ENCODE data around the gene DEAF1. TPM values are rescaled to one million over a fixed set of nuclear protein-coding genes. Genes with fewer than 3 reads are reported as not detected.

The DEAF1 gene
- total RNA-seq, 6 experiments from 2014 or later, result 11.3 to 17.9 (median 14.0) TPM

DNA sequence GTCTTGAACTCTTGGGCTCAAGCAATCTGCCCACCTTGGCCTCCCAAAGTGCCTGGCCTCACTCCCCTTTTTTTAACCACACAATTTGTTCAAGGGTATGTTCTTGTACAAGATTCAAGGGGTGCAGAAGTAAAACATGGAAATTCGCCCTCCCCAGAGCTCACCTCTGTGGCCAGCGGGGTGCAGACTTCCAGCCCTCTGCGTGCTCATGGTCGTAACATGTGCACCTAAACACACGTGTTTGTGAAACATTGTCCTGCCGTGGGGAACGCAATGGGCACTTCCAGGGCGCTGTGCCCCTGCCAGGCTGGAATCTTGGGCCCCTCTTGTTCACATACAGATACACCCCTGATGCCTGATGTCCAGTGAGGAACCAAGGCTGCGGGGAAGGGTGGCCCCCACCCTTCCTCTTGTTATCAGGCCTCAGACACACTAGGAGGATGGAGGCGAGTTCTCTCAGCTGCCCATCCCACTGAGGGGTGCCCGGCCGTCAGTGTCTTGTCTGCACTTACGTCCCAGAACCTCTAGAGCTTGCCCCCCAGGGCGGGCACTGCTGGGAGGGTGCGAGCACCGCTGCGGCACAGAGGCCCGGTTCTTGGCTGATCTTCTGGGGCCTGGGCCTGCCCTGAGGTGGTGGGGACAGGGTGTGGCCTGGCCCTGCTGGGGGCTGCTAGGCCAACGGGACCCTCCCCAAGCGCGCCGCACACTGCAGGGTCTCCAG lies 6.9 kb upstream of the DEAF1 start:
- H3K4me3 ChIP-seq, result no peak overlapping the region
- ATAC-seq (no peak), DNase-seq (no peak)
- intact Hi-C loops (cut with DNase I), result no loop called here
- TF ChIP-seq, protein P1, sequence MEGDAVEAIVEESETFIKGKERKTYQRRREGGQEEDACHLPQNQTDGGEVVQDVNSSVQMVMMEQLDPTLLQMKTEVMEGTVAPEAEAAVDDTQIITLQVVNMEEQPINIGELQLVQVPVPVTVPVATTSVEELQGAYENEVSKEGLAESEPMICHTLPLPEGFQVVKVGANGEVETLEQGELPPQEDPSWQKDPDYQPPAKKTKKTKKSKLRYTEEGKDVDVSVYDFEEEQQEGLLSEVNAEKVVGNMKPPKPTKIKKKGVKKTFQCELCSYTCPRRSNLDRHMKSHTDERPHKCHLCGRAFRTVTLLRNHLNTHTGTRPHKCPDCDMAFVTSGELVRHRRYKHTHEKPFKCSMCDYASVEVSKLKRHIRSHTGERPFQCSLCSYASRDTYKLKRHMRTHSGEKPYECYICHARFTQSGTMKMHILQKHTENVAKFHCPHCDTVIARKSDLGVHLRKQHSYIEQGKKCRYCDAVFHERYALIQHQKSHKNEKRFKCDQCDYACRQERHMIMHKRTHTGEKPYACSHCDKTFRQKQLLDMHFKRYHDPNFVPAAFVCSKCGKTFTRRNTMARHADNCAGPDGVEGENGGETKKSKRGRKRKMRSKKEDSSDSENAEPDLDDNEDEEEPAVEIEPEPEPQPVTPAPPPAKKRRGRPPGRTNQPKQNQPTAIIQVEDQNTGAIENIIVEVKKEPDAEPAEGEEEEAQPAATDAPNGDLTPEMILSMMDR (IDR thresholded peaks at IDR 0.05), result no peak
- no peak for TF ChIP-seq POLR2A (IDR thresholded peaks at IDR 0.05)
- WGBS (ENCODE audit: insufficient coverage, low coverage, low lambda C conversion rate, missing lambda C conversion rate), result 91% methylated on average over 12 of the region's 22 CpGs
- H3K27me3 ChIP-seq, result no peaks in the 10 kb centered on the region
- peaks cover 0 to 43% (median 18%) of the 10 kb centered on the region in 4 donors for H3K4me1 ChIP-seq
- H3K9me3 ChIP-seq, result no peaks in the 10 kb centered on the region
- no peaks in the 10 kb centered on the region for H3K36me3 ChIP-seq
- no peak overlapping the region for H3K27ac ChIP-seq

DNA sequence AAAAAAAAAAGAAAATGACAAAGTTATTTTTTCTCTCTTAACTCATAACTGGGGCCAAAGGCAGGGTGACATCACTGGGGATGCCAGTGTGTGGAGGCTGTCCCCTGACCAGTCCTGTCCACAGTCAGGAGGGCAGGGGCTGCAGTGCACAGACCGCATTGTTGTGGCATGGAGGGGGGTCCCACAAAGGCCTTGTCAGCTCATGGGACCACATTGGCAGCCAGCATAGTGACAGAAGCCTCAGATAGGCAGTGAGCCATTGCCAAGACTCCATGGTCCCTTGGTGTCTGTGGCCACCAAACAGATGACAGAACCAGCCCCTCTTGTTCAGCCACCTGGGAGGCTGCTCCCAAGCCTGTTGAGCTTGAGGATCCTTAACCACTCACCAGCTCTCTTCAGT lies 4.7 kb upstream of the DEAF1 start:
- no peak for TF ChIP-seq POLR2A (IDR thresholded peaks at IDR 0.05)
- TF ChIP-seq, protein P1 (IDR thresholded peaks at IDR 0.05), result no peak
- no peak overlapping the region for H3K4me3 ChIP-seq
- H3K4me1 ChIP-seq, result peaks cover 0 to 48% (median 18%) of the 10 kb centered on the region in 4 donors
- H3K27me3 ChIP-seq, result no peaks in the 10 kb centered on the region
- ATAC-seq (no peak), DNase-seq (no peak)
- H3K9me3 ChIP-seq, result no peaks in the 10 kb centered on the region
- no peak overlapping the region for H3K27ac ChIP-seq
- H3K36me3 ChIP-seq, result no peaks in the 10 kb centered on the region
- no CpG with 5 or more reads among the region's 1 CpG for WGBS (ENCODE audit: insufficient coverage, low coverage, low lambda C conversion rate, missing lambda C conversion rate)
- intact Hi-C loops (cut with DNase I), result no loop called here

DNA sequence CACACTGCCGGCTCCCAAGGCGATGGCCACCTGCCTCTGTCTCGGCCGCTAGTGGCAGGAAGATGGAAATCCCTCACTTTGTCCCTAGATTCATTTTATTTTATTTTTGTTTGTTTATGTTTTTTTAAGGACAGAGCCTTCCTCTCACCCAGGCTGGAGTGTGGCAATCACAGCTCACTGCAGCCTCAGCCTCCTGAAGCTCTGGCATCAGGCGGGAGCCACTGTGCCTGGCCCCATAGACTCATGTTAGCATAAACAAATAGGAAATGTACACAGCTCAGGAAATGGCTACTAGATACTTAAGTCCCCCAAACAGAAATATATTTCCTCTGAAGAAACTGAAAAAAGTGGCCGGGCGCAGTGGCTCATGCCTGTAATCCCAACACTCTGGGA lies 4.1 kb upstream of the DEAF1 start:
- no peak overlapping the region for H3K27ac ChIP-seq
- H3K27me3 ChIP-seq, result no peaks in the 10 kb centered on the region
- intact Hi-C loops (cut with DNase I), result no loop called here
- ATAC-seq (no peak), DNase-seq (no peak)
- TF ChIP-seq, protein P1 (IDR thresholded peaks at IDR 0.05), result no peak
- no peak for TF ChIP-seq POLR2A (IDR thresholded peaks at IDR 0.05)
- H3K36me3 ChIP-seq, result no peaks in the 10 kb centered on the region
- no peak overlapping the region for H3K4me3 ChIP-seq
- peaks cover 0 to 42% (median 14%) of the 10 kb centered on the region in 4 donors for H3K4me1 ChIP-seq
- 92% methylated on average over 5 of the region's 7 CpGs for WGBS (ENCODE audit: insufficient coverage, low coverage, low lambda C conversion rate, missing lambda C conversion rate)
- H3K9me3 ChIP-seq, result no peaks in the 10 kb centered on the region

DNA sequence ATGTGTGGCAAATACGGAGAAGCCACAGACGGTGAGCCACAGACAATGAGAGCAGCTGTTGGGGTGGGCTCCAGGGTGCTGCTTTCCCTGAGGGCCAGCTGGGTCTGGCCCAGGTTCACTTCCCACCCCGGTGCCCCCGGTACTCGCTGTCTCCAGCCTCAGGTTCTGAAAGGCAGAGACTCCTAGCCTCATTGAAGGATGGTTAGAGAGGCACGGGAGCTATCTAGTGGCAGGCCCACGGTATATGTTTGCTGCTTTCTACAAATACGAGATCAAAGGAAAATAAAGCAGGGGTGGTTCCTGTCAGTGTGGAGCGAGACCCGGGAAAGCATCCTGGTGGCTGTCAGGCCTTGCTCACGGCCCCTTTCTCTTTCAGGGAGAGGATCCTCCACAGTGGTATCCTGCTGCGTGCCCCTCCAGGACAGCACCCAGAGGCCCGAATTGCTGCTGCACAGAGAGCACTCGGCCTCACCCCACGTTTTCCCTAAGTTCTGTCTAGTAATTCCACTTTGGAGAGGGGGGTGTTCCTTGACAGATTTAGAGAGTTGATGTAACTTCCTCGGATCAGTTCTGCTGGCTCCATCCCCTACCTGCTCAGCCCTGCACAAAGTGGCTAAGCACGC lies 3.6 kb upstream of the DEAF1 start:
- H3K4me3 ChIP-seq, result no peak overlapping the region
- no peaks in the 10 kb centered on the region for H3K9me3 ChIP-seq
- intact Hi-C loops (cut with DNase I), result no loop called here
- H3K27me3 ChIP-seq, result no peaks in the 10 kb centered on the region
- H3K4me1 ChIP-seq, result peaks cover 0 to 40% (median 13%) of the 10 kb centered on the region in 4 donors
- no peak for TF ChIP-seq POLR2A (IDR thresholded peaks at IDR 0.05)
- TF ChIP-seq, protein P1 (IDR thresholded peaks at IDR 0.05), result no peak
- H3K36me3 ChIP-seq, result no peaks in the 10 kb centered on the region
- DNase-seq (no peak), ATAC-seq (no peak)
- no peak overlapping the region for H3K27ac ChIP-seq
- WGBS (ENCODE audit: insufficient coverage, low coverage, low lambda C conversion rate, missing lambda C conversion rate), result 85% methylated on average over 6 of the region's 17 CpGs

Measured in right lobe of liver (tissue), 6 donors.